Endodermal cell (in vitro differentiated cells): ENCODE results near the gene HABP4. TPM values are rescaled to one million over a fixed set of nuclear protein-coding genes. Genes with fewer than 3 reads are reported as not detected.

Experiments
- DNase-seq: peaks from one replicate; pipeline ENCODE4 v3.0.0-alpha.2; 2017
- H3K27ac ChIP-seq: 2 replicates; pipeline ENCODE4 v1.5.1; 2013; ENCODE audit warnings: mild to moderate bottlenecking, low read depth, low read length, moderate library complexity
- H3K27me3 ChIP-seq: 2 replicates; pipeline ENCODE4 v1.6.1; 2013; ENCODE audit warnings: mild to moderate bottlenecking, low read length, moderate library complexity; ENCODE audit not compliant: insufficient read depth, control insufficient read depth, poor library complexity, severe bottlenecking
- H3K36me3 ChIP-seq: 2 replicates; pipeline ENCODE4 v1.7.0; 2013; ENCODE audit warnings: mild to moderate bottlenecking, low read length, moderate library complexity; ENCODE audit not compliant: control insufficient read depth, insufficient read depth
- H3K4me1 ChIP-seq: one replicate; pipeline ENCODE4 v1.7.0; 2013; ENCODE audit warnings: low read length; ENCODE audit not compliant: control insufficient read depth, insufficient read depth
- H3K4me3 ChIP-seq: 2 replicates; pipeline ENCODE4 v1.5.1; 2013; ENCODE audit warnings: mild to moderate bottlenecking, low read length, moderate library complexity
- H3K9ac ChIP-seq: 2 replicates; pipeline ENCODE4 v1.6.1; 2013; ENCODE audit warnings: mild to moderate bottlenecking, low read length, moderate library complexity; ENCODE audit not compliant: poor library complexity, severe bottlenecking; ENCODE audit errors: extremely low read depth
- H3K9me3 ChIP-seq: 2 replicates; pipeline ENCODE4 v1.6.1; 2013; ENCODE audit warnings: mild to moderate bottlenecking, low read length, moderate library complexity; ENCODE audit not compliant: control insufficient read depth
- H3K27ac Mint-ChIP-seq: 2 replicates; pipeline ENCODE4 v1.8.0; 2020; ENCODE audit warnings: mixed read lengths
- H3K27me3 Mint-ChIP-seq: 2 replicates; pipeline ENCODE4 v1.8.0; 2021; ENCODE audit warnings: mild to moderate bottlenecking, mixed read lengths; ENCODE audit not compliant: insufficient read depth
- H3K36me3 Mint-ChIP-seq: 2 replicates; pipeline ENCODE4 v1.8.0; 2020; ENCODE audit warnings: low read depth, mixed read lengths
- H3K4me1 Mint-ChIP-seq: 2 replicates; pipeline ENCODE4 v1.8.0; 2020; ENCODE audit warnings: mixed read lengths
- H3K4me3 Mint-ChIP-seq: 2 replicates; pipeline ENCODE4 v1.8.0; 2020; ENCODE audit warnings: mild to moderate bottlenecking, moderate library complexity, mixed read lengths
- H3K9me3 Mint-ChIP-seq: 2 replicates; pipeline ENCODE4 v1.8.0; 2020; ENCODE audit warnings: mild to moderate bottlenecking, mixed read lengths
- CTCF ChIP-seq: fragments of 200-600 bp; sonication (generic); conservative IDR thresholded peaks from 2 replicates; pipeline ENCODE4 v1.5.0; 2021; ENCODE audit warnings: antibody characterized with exemption, mild to moderate bottlenecking
- WGBS, 2 experiments: methylation state at CpG; one replicate each; pipeline versions ENCODE4 v1.1.5 to v1.1.7; 2013; ENCODE audit warnings: missing lambda C conversion rate in 2 of 2, mixed read lengths in 1 of 2; ENCODE audit not compliant: insufficient coverage in 1 of 2, insufficient read length in 1 of 2; 5-methylcytosine and 5-hydroxymethylcytosine counted together
- total RNA-seq, 2 donors: library from RNA; stranded (reverse); fragmentation: NEBNext Ultra II Directional in 1 of 2; extraction: Animal tissue kit (Norgen Biotek cat#: 25700) in 1 of 2; gene quantifications; 2 replicates in 1 of 2; 3 replicates in 1 of 2; pipeline ENCODE4 v1.2.1, GENCODE V29; 2021

Gene HABP4
- total RNA-seq, 2 donors from 2014 or later: 10.0 to 12.1 TPM

GRCh38 chr9:96464426-96464825 lies 14.5 kb downstream of the HABP4 start:
- Mint-ChIP-seq H3K4me1 (peaks cover 7% of the 10 kb centered on the region), H3K4me3 (no peak overlapping the region), H3K36me3 (peaks cover 24% of the 10 kb centered on the region), H3K27me3 (no peaks in the 10 kb centered on the region), H3K27ac (peak overlapping the region; percentile 9), H3K9me3 (no peaks in the 10 kb centered on the region)
- 90 to 94% methylated on average over 2 to 6 of the region's 6 CpGs for WGBS, 2 experiments
- no peak for DNase-seq
- TF ChIP-seq CTCF: no peak
- H3K27me3 ChIP-seq: no peaks in the 10 kb centered on the region
- H3K4me1 ChIP-seq: no peaks in the 10 kb centered on the region
- H3K9ac ChIP-seq: no peak overlapping the region
- no peak overlapping the region for H3K4me3 ChIP-seq
- peaks cover 14% of the 10 kb centered on the region for H3K36me3 ChIP-seq
- H3K9me3 ChIP-seq: no peaks in the 10 kb centered on the region
- no peak overlapping the region for H3K27ac ChIP-seq

- Mint-ChIP-seq H3K36me3 (peaks cover 40% of the 10 kb centered on the region), H3K4me3 (no peak overlapping the region), H3K27ac (no peak overlapping the region), H3K4me1 (peaks cover 2% of the 10 kb centered on the region), H3K9me3 (no peaks in the 10 kb centered on the region), H3K27me3 (no peaks in the 10 kb centered on the region)
- H3K9me3 ChIP-seq: no peaks in the 10 kb centered on the region
- H3K27me3 ChIP-seq: no peaks in the 10 kb centered on the region
- H3K9ac ChIP-seq: no peak overlapping the region
- H3K4me1 ChIP-seq: no peaks in the 10 kb centered on the region
- peaks cover 23% of the 10 kb centered on the region for H3K36me3 ChIP-seq
- H3K27ac ChIP-seq: no peak overlapping the region
- H3K4me3 ChIP-seq: no peak overlapping the region
- no peak for TF ChIP-seq CTCF
- DNase-seq: no peak
- 93 to 94% methylated on average over 4 to 5 of the region's 5 CpGs for WGBS, 2 experiments
These were observed 17.8 kb downstream of the HABP4 start for GRCh38 chr9:96467784-96468183.

- Histone ChIP-seq H3K36me3 (peaks cover 14% of the 10 kb centered on the region), H3K9me3 (no peaks in the 10 kb centered on the region), H3K4me1 (peaks cover 8% of the 10 kb centered on the region), H3K9ac (no peak overlapping the region), H3K4me3 (no peak overlapping the region), H3K27me3 (no peaks in the 10 kb centered on the region), H3K27ac (no peak overlapping the region)
- DNase-seq: no peak
- H3K27ac Mint-ChIP-seq: no peak overlapping the region
- peaks cover 3% of the 10 kb centered on the region for H3K4me1 Mint-ChIP-seq
- H3K36me3 Mint-ChIP-seq: peaks cover 12% of the 10 kb centered on the region
- no peak overlapping the region for H3K4me3 Mint-ChIP-seq
- WGBS, 2 experiments: 100% methylated on average over 2 of the region's 4 CpGs
- no peaks in the 10 kb centered on the region for H3K27me3 Mint-ChIP-seq
- H3K9me3 Mint-ChIP-seq: no peaks in the 10 kb centered on the region
- no peak for TF ChIP-seq CTCF
These were observed 26.0 kb downstream of the HABP4 start for GRCh38 chr9:96476013-96476412.
